ENCODE measurements around the gene TBC1D23. TPM values are rescaled to one million over a fixed set of nuclear protein-coding genes. Genes with fewer than 3 reads are reported as not detected.

The TBC1D23 gene
- total RNA-seq, 1 donor from 2014 or later: 48.8 TPM

- peaks cover 13% of the 10 kb centered on the region for H3K36me3 Mint-ChIP-seq (ENCODE audit: insufficient read depth)
- H3K27ac Mint-ChIP-seq: peak overlapping the region; percentile 68
- H3K9me3 Mint-ChIP-seq (ENCODE audit: low read depth): peaks cover 3% of the 10 kb centered on the region
- no peak for DNase-seq (ENCODE audit: low spot score, unreplicated experiment)
- TF ChIP-seq, protein P1, sequence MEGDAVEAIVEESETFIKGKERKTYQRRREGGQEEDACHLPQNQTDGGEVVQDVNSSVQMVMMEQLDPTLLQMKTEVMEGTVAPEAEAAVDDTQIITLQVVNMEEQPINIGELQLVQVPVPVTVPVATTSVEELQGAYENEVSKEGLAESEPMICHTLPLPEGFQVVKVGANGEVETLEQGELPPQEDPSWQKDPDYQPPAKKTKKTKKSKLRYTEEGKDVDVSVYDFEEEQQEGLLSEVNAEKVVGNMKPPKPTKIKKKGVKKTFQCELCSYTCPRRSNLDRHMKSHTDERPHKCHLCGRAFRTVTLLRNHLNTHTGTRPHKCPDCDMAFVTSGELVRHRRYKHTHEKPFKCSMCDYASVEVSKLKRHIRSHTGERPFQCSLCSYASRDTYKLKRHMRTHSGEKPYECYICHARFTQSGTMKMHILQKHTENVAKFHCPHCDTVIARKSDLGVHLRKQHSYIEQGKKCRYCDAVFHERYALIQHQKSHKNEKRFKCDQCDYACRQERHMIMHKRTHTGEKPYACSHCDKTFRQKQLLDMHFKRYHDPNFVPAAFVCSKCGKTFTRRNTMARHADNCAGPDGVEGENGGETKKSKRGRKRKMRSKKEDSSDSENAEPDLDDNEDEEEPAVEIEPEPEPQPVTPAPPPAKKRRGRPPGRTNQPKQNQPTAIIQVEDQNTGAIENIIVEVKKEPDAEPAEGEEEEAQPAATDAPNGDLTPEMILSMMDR (IDR thresholded peaks at IDR 0.05; ENCODE audit: unreplicated experiment): no peak
- H3K4me3 Mint-ChIP-seq (ENCODE audit: low read depth): no peak overlapping the region
- H3K4me1 Mint-ChIP-seq (ENCODE audit: low read depth): peaks cover 3% of the 10 kb centered on the region
- no peaks in the 10 kb centered on the region for H3K27me3 Mint-ChIP-seq
Observed at GRCh38 chr3:100360757-100361496, 100.1 kb downstream of the TBC1D23 start.

GRCh38 chr3:100361897-100362296 is 101.1 kb downstream of the TBC1D23 start:
- Mint-ChIP-seq H3K4me3 (ENCODE audit: low read depth) (no peak overlapping the region), H3K9me3 (ENCODE audit: low read depth) (peaks cover 3% of the 10 kb centered on the region), H3K4me1 (ENCODE audit: low read depth) (peaks cover 3% of the 10 kb centered on the region), H3K27ac (no peak overlapping the region), H3K27me3 (no peaks in the 10 kb centered on the region), H3K36me3 (ENCODE audit: insufficient read depth) (peaks cover 13% of the 10 kb centered on the region)
- TF ChIP-seq, protein P1 (IDR thresholded peaks at IDR 0.05; ENCODE audit: unreplicated experiment): no peak
- no peak for DNase-seq (ENCODE audit: low spot score, unreplicated experiment)

GRCh38 chr3:100364421-100364820 is 103.6 kb downstream of the TBC1D23 start:
- Mint-ChIP-seq H3K9me3 (ENCODE audit: low read depth) (peaks cover 3% of the 10 kb centered on the region), H3K27ac (peak overlapping the region; percentile 71), H3K4me1 (ENCODE audit: low read depth) (peaks cover 3% of the 10 kb centered on the region), H3K27me3 (no peaks in the 10 kb centered on the region), H3K36me3 (ENCODE audit: insufficient read depth) (peaks cover 10% of the 10 kb centered on the region), H3K4me3 (ENCODE audit: low read depth) (no peak overlapping the region)
- TF ChIP-seq, protein P1 (IDR thresholded peaks at IDR 0.05; ENCODE audit: unreplicated experiment): no peak
- no peak for DNase-seq (ENCODE audit: low spot score, unreplicated experiment)

DNA sequence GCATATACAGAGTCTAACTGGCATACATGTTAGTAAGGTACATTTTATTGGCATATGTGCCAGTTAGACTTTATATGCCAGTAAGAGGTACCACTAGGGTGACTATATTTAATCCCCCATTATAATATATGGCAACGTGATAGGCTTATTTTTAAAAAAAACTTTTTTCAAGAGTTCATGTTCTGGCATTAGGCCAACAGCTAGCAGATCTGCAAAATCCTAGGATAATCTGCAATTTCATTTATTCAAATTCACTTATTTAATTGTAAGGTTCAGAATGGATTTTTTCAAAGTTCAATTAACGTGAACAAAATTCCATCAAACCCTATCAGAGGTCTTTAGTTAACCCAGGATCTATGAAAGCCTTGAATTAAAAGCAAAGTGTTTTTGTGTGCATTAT is 105.6 kb downstream of the TBC1D23 start:
- Mint-ChIP-seq H3K27me3 (no peaks in the 10 kb centered on the region), H3K4me3 (ENCODE audit: low read depth) (no peak overlapping the region), H3K9me3 (ENCODE audit: low read depth) (peaks cover 3% of the 10 kb centered on the region), H3K36me3 (ENCODE audit: insufficient read depth) (peaks cover 10% of the 10 kb centered on the region), H3K4me1 (ENCODE audit: low read depth) (no peaks in the 10 kb centered on the region), H3K27ac (no peak overlapping the region)
- TF ChIP-seq, protein P1 (IDR thresholded peaks at IDR 0.05; ENCODE audit: unreplicated experiment): no peak
- DNase-seq (ENCODE audit: low spot score, unreplicated experiment): no peak

GRCh38 chr3:100368441-100368840 is 107.6 kb downstream of the TBC1D23 start:
- H3K36me3 Mint-ChIP-seq (ENCODE audit: insufficient read depth): peaks cover 6% of the 10 kb centered on the region
- H3K27me3 Mint-ChIP-seq: no peaks in the 10 kb centered on the region
- no peak overlapping the region for H3K4me3 Mint-ChIP-seq (ENCODE audit: low read depth)
- DNase-seq (ENCODE audit: low spot score, unreplicated experiment): no peak
- no peaks in the 10 kb centered on the region for H3K9me3 Mint-ChIP-seq (ENCODE audit: low read depth)
- no peak overlapping the region for H3K27ac Mint-ChIP-seq
- TF ChIP-seq, protein P1 (IDR thresholded peaks at IDR 0.05; ENCODE audit: unreplicated experiment): no peak
- no peaks in the 10 kb centered on the region for H3K4me1 Mint-ChIP-seq (ENCODE audit: low read depth)

Data from progenitor cell of endocrine pancreas (in vitro differentiated cells).